Right renal pelvis (tissue), 4 donors: Measurements from ENCODE around the gene IL17D. TPM values are rescaled to one million over a fixed set of nuclear protein-coding genes. Genes with fewer than 3 reads are reported as not detected.
"Not testable (repeated sequence)": the region's sequence is repeated elsewhere in the genome, so short reads cannot be mapped to it uniquely, and the experiment has no call there.

Experiments
- DNase-seq, 4 donors: peaks; one replicate each; pipeline ENCODE4 v3.0.0-alpha.2; 2013; ENCODE audit warnings: low read depth in 4 of 4, low spot score in 3 of 4, missing footprints in 1 of 4
- polyA plus RNA-seq, 4 donors: library from polyadenylated mRNA; unstranded; fragments of 120-200 nt; gene quantifications; one replicate each; pipeline ENCODE4 v1.2.1, GENCODE V29; 2013; ENCODE audit not compliant: insufficient read length in 4 of 4

The IL17D gene
- polyA plus RNA-seq, 4 donors: 10.1 to 11.6 (median 11.0) TPM

- no peak for DNase-seq
Observed at GRCh38 chr13:20717581-20718542, 14.4 kb downstream of the IL17D start.

DNA sequence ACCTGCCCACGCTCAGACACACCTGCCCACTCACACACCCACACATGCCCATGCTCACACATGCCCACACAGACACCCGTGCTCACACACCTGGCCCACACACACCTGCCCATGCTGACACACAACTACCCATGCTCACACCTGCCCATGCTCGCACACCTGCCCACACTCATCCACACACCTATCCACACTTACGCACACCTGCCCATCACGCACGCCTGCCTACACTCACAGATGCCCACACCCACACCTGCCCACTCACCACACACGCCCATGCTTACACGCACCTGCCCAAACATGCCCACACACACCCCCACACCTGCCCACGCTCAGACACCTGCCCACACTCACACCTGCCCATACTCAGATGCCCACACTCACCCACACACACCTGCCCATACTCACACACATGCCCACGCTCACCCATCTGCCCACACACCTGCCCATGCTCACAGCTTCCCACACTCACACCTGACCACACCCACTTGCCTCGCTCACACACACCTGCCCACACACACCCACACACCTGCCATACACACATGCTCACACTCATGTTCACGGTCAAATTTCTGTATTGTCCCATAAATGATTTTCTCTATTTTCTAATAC lies 15.6 kb downstream of the IL17D start:
- DNase-seq: no peak

- no peak for DNase-seq
Observed at GRCh38 chr13:20719783-20720182, 16.3 kb downstream of the IL17D start.

DNA sequence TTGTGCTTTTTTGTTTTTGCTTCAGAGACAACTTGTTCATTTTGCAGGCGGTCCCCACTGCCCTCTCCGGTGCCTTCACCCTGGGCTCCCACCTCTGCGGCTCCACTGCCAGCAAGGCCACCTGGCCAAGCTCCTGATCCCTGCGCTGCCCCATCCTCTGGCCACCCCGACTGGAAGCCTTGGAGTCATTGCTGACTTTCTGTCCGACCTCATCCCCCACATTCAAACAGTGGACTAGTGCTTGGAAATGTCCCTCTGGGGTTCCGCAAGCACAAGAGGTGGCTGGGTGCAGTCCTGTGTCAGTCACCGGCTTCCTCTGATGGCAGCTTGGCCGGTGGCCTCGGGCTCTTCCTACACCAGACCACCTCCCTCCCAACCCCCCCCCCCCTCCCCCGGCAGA lies 17.0 kb downstream of the IL17D start:
- no peak for DNase-seq

GRCh38 chr13:20721058-20721453 lies 17.6 kb downstream of the IL17D start:
- no peak for DNase-seq

DNA sequence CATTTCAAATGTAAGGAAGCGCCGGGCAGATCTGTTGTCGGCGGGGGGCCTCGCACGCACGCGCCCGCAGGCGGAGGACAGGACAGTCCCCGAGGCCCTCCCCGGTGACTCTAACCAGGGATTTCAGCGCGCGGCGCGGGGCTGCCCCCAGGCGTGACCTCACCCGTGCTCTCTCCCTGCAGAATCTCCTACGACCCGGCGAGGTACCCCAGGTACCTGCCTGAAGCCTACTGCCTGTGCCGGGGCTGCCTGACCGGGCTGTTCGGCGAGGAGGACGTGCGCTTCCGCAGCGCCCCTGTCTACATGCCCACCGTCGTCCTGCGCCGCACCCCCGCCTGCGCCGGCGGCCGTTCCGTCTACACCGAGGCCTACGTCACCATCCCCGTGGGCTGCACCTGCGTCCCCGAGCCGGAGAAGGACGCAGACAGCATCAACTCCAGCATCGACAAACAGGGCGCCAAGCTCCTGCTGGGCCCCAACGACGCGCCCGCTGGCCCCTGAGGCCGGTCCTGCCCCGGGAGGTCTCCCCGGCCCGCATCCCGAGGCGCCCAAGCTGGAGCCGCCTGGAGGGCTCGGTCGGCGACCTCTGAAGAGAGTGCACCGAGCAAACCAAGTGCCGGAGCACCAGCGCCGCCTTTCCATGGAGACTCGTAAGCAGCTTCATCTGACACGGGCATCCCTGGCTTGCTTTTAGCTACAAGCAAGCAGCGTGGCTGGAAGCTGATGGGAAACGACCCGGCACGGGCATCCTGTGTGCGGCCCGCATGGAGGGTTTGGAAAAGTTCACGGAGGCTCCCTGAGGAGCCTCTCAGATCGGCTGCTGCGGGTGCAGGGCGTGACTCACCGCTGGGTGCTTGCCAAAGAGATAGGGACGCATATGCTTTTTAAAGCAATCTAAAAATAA lies 18.2 kb downstream of the IL17D start:
- DNase-seq: peak in 1 of 4 donors; percentile 28

DNA sequence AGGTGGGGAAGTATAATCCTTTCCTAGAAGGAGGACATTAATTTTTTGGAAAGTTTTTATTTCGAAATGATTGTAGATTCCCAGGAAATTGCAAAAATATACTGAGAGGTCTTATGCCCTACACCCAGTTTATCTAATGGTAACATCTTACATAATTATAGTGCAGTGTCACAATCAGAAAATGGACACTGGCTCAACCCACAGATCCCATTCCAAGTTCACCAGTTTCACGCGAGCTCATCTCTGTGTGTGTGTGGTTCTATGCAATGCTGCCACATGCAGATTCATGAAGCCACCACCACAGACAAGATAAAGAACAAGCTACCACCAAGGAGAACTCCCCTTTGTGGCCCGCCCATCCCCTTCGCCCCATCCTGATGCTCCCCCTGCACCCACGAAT lies 24.4 kb downstream of the IL17D start:
- DNase-seq: no peak

- DNase-seq: no peak
Observed at GRCh38 chr13:20728579-20729311, 25.2 kb downstream of the IL17D start.

- DNase-seq: no peak
Observed at GRCh38 chr13:20729633-20730585, 26.4 kb downstream of the IL17D start.

DNA sequence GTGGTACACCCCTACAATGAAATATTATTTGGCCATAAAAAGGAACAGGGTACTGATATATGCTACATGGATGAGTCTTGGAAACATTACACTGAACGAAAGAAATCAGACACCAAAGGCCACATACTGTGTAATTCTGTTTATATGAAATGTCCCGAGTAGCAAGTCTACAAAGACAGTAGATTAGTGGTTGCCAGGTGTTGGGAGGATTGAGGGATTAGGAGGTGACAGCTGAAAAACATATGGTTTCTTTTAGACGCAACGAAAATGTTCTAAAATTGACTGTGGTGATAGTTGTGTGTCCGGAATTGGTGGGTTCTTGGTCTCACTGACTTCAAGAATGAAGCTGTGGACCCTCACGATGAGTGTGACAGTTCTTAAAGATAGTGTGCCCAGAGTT lies 35.1 kb downstream of the IL17D start:
- DNase-seq: no peak

GRCh38 chr13:20740021-20740420 lies 36.5 kb downstream of the IL17D start:
- DNase-seq: no peak

DNA sequence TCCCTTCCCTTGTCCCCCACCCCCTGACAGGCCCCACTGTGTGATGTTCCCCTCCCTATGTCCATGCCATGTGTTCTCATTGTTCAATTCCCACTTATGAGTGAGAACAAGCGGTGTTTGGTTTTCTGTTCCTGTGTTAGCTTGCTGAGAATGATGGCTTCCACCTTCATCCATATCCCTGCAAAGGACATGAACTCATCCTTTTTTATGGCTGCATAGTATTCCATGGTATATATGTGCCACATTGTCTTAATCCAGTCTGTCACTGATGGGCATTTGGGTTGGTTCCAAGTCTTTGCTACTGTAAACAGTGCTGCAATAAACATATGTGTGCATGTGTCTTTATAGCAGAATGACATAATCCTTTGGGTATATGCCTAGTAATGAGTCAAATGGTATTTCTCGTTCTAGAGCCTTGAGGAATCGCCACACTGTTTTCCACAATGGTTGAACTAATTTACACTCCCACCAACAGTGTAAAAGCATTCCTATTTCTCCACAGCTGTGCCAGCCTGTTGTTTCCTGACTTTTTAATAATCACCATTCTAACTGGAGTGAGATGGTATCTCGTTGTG lies 40.4 kb downstream of the IL17D start:
- DNase-seq: not testable (repeated sequence)

GRCh38 chr13:20749377-20749776 lies 45.9 kb downstream of the IL17D start:
- no peak for DNase-seq

GRCh38 chr13:20754009-20754408 lies 50.5 kb downstream of the IL17D start:
- no peak for DNase-seq

DNA sequence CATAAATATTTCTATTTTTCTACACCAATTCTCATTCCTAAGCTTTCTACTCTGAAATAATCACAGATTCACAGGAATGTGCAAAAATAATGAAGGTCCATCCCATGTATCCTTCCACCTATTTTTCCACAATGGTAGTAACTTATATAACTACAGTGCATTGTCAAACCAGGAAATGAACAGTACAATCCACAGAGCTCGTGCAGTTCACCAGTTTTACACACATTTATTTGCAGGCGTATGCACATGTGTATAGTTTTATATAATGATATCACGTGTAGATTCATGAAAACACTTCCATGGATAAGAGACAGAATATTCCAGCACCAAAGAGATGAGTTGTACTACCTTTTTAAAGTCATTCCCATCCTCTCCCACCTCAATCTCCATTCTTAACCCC lies 57.4 kb downstream of the IL17D start:
- no peak for DNase-seq

DNA sequence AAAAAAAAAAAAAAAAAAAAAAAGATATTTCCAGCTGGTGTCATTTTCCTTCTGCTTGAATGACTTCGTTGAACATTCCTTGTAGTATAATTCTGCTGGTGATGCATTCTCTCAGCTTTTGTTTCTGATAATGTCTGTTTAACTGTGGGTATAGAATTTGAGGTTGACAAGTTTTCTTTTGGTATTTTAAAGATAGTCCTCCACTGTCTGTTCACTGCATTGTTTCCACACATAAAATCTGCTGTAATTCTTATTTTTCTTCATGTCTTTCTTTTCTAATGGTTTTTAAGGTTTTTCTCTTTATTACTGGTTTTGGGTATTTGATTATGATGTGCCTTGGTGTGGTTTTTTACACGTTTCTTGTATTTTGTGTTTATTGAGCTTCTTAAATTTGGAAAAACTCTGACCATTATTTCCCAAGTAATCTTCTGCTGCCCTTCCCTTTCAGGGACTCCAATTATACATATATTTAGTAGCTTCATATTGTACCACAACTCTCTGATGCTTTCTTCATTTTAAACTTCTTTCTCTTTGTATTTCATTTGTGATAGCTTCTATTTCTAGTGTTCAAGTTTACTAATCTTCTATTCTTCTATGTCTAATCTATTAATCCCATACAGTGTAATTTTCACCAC lies 63.9 kb downstream of the IL17D start:
- no peak for DNase-seq

GRCh38 chr13:20769091-20769490 lies 65.6 kb downstream of the IL17D start:
- no peak for DNase-seq

DNA sequence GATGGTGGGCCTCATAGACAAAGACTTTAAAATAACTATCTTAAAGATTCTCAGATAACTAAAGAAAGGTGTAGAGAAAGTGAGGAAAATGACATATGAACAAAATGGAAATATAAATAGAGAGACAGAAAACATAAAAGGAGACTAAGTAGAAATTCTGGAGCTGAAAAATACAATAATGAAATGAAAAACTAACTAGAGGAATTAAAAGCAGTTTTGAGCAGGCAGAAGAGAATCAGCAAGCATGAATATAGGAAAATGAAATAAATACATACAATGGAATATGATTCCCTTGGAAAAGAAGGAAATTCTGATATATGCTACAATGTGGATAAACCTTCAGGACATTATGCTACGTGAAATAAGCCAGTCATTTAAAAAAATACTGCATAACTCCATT lies 66.3 kb downstream of the IL17D start:
- DNase-seq: no peak
